Inflammatory macrophage treated with lipopolysaccharide for 1 hour (primary cell): ENCODE results near the gene MARCO.

Source experiments
- DNase-seq, 2 donors: peaks; one replicate each; pipeline ENCODE4 v3.0.0-alpha.2; 2020 to 2022

MARCO gene

GRCh38 chr2:118929059-118929458 is 12.9 kb upstream of the MARCO start:
- DNase-seq = peak; percentile 70 to 83

DNA sequence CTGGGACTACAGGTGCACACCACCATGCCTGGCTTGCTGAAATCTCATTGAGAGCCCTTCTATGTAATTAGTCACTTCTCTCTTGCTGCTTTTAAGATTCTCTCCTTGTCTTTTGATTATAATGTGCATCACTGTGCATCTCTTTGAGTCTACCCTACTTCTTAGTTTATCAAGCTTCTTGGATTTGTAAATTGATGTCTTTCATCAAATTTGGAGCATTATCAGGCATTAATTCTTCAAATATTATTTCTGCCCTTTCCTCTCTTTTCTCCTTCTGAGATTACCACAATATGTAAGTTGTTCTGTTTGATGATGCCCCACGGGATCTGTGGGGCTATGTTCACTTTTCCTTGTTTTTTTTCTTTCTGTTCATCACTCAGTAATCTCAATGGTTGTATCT is 9.0 kb upstream of the MARCO start:
- DNase-seq = no peak

DNA sequence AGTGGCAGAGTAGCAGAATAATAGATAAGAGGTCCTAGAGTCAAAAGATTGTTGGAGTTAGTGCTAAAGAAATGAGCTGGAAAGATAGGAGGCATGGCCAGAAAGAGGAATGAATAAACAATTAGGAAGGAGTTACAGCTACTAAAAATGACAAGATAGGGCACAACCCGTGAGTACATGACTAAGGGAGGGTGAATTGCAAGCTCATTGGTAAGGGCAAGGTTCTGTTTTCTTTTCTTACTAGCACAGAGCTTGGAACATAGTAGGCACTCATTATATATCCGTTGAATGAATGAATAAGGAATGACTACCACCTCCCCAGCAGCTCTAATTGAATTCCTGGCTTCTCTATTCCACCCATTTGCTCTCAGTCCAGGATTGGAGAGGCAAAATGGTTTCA is 5.7 kb upstream of the MARCO start:
- DNase-seq = peak; percentile 79 to 84

DNA sequence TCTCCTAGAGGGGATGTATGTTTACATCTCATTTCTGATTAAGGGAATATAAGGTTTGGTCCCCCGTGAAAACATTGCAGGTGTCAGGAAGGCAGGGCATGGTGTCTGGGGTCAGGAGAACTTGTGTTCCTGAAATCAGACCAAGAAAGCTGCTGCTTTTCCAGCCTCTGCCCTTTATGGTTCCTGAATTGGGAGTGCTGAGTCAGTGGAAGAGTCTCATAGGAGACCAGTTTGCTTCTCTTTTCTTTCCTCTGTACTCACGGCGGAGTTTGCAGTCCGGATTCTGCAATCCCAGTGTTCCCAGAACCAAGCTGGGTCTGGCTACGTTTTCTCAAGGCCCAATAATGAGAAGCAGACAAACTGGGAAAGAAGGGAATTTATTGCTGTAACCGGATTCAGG is 5.1 kb upstream of the MARCO start:
- DNase-seq = peak; percentile 80 to 83

GRCh38 chr2:118937817-118938216 is 4.2 kb upstream of the MARCO start:
- DNase-seq = no peak

DNA sequence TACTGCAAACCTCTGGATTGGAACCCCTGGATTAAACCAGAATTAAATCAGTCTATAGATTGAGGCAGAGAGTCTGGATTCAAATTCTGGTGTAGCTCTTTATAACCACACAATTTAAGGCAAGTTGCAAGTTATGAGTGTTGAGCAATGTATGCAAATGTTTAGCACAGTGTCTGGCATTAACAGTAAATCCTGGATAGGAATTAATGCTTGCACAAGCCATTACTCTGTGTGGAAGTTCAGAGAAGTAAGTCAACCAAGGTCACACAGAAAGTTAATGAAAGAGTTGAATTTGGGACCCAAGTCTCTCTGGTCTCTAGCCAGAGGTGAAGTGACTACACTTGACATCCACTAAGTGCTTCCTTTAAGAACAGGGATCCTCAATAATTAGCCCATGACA is 2.0 kb upstream of the MARCO start:
- DNase-seq = peak; percentile 90 to 91

DNA sequence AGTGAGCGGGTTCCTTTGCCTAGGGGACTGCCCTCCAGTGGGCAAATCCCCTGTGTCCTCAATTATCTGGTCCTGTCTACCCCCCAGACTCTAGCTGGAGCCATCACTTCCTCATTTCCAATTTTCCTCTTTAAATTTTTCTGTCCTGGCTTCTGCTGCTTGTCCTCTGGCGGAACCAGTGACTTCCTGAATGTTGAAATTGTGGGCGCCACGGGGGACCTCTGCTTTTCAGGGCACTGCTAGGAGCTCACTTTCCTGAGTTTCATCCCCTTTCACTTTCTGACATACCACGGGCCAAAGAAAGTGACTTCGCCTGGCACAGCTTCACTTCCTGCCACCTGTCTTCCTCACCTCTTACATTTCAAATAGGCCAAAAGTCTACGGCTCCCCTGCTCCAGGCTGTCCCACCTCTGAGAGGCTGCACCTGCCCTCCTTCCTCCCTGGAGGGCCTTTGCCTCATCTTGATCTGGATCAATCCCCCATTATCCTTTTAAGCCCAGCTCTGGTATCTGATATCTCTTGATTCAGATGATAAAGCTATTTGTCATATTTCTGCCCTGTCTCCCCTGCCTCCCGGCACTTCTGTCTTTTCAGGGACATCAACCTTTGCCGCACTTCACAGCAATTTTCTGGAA is 1.4 kb upstream of the MARCO start:
- DNase-seq = peak; percentile 89 to 92

DNA sequence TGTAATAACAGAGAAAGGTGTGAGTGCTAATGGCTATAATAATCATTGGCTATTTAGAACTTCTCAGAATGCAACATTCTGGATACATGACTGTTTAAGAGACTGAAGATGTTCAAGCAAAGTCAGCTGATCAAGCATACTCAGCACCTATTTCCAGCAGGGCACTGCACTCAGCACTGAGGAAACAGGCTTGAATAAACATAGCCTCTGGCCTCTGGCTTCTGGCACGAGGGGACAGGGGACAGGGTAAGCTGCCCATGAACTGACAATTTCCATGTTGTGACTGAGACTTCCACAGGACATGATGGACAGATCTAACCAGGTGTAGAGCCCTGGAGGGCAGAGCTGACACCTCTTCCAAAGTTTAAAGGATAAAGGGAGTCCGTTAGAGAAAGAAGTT is 1.3 kb downstream of the MARCO start:
- DNase-seq = no peak

DNA sequence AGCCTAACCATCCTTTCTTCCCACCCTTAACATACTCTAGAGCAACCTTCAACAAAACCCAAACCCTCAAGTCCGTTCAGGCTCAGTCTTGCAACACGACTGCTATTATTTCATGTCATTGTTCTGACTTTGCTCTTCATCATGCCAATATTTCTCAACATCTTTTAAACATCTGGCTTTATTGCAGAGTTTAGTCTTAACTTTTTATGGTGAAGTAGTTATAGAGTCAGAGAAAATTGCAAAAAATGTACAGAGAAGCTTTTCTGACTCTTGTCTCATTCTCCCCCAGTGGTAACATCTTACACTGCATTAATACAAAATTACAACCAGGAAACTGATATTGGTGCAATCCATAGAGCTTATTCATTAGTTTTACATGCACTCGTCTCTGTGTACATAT is 3.9 kb downstream of the MARCO start:
- peak; percentile 57 to 64 for DNase-seq

DNA sequence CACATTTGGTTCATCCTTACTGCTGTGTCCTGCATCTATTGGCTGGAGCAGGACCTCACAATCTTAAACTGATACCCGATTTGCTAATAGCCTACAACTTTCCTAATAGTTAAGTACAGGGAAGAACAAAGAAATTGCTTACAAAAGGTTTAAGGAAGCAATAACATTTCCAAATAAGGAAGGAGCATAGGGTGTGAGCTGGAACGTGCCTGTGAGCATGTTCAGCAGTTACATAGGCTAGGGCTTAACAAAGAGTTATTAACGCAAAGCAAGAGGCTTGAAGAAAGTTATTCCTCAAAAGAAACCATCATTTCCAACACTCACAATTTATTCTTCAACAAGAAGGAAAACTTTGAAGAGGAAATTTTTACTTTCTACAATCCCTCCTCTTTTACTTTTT is 6.3 kb downstream of the MARCO start:
- DNase-seq = peak; percentile 49 to 53

- peak; percentile 88 to 97 for DNase-seq
Measured at GRCh38 chr2:118954297-118955060, 12.5 kb downstream of the MARCO start.

GRCh38 chr2:118965737-118966136 is 23.7 kb downstream of the MARCO start:
- no peak for DNase-seq

GRCh38 chr2:118967124-118967880 is 25.3 kb downstream of the MARCO start:
- no peak for DNase-seq

GRCh38 chr2:118968042-118968441 is 26.0 kb downstream of the MARCO start:
- DNase-seq = peak; percentile 83 to 91

- DNase-seq = peak; percentile 56 to 85
Measured at GRCh38 chr2:118968961-118969733, 27.2 kb downstream of the MARCO start.

GRCh38 chr2:118969734-118970395 is 27.9 kb downstream of the MARCO start:
- no peak for DNase-seq

DNA sequence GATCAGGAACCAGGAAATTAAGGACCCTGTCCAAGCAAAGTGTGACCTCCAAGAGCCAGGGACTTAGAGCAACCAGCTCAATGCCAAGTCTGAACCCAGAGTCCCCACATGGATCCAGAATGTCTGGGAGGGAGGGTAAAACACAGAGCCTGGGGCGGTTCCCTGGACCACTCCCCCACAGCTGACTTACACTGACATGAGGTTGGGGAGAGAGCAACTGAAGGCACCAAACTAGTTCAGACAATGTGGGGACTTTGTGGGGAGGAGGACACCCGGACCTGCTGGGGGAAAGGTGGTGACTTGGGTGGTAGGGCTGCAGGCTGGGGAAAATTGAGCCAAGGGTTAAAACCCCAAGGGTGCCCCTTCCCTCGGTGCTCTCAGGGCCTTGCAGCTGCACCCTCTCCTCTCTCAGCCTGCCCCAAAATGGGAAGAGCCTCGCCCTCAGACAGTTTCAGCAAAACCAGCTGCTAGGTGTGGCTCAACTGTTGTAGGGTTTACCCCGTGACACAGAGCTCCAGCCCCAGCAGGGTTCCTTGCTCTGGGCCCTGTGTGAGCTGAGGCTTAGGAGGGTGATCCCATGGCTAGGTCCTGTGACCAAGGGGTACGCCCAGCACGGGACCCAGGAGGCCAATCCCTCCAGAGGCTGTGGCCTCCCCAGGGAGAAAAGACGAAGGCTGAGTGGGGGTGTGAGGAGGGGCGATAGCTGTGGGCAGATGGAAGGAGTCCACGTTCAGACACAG is 28.6 kb downstream of the MARCO start:
- peak; percentile 82 to 96 for DNase-seq

GRCh38 chr2:118971245-118972122 is 29.5 kb downstream of the MARCO start:
- DNase-seq = no peak

DNA sequence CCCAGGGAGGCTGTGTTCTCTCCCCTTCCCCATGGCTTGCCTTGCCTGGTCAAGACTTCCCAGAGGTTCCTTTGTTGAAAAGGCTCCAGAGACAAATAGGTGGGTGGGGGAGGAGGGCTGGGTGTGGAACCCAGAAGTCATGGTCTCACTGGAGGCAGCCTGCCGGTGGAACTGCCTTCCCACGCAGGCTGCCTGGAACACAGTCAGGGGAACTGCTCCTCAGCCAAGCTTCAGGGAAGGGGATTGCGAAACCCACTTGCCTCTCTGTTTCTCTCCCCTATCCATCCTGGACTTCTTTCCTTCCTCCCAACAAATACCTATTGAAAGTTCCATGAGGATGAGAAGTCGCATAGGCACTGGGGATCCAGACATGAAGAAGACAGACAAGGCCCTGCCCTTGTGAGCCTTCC is 31.6 kb downstream of the MARCO start:
- peak; percentile 86 to 94 for DNase-seq
